NCI-H345 treated with DMSO at 0.1 percent for 48 hours (cell line): ENCODE results near the gene TALDO1.

Experiments used
- DNase-seq: peaks from one replicate; lab custom pipeline; 2025; ENCODE audit not compliant: unreplicated experiment; lab: John Stamatoyannopoulos, UW

Gene TALDO1

GRCh38 chr11:798093-798713 is 50.9 kb downstream of the TALDO1 start, which contains the start of gene SLC25A22:
TSS of gene SLC25A22 (minus strand) at chr11:798281. CDS start at chr11:795006, 3,275 bp downstream.
- peak; percentile 70 for DNase-seq

GRCh38 chr11:799641-800316 is 52.5 kb downstream of the TALDO1 start:
- DNase-seq, result no peak

GRCh38 chr11:800473-800872 is 53.2 kb downstream of the TALDO1 start:
- no peak for DNase-seq

GRCh38 chr11:801097-801780 is 54.0 kb downstream of the TALDO1 start:
- no peak for DNase-seq

- no peak for DNase-seq
Observed at GRCh38 chr11:802018-802617, 54.9 kb downstream of the TALDO1 start.

- no peak for DNase-seq
Observed at GRCh38 chr11:802693-803466, 55.6 kb downstream of the TALDO1 start.

- no peak for DNase-seq
Observed at GRCh38 chr11:803467-803742, 56.1 kb downstream of the TALDO1 start.

- peak; percentile 39 for DNase-seq
Observed at GRCh38 chr11:803770-804598, 56.7 kb downstream of the TALDO1 start.

GRCh38 chr11:804599-804964 is 57.3 kb downstream of the TALDO1 start:
- no peak for DNase-seq

GRCh38 chr11:808427-809286 is 61.4 kb downstream of the TALDO1 start:
- no peak for DNase-seq

- DNase-seq, result peak; percentile 93
Observed at GRCh38 chr11:809287-810039, 62.2 kb downstream of the TALDO1 start, which contains the start of gene RPLP2. TSS of gene RPLP2 (plus strand) at chr11:809967. CDS start at chr11:810235, 268 bp downstream.

- DNase-seq, result no peak
Observed at GRCh38 chr11:810040-810567, 62.8 kb downstream of the TALDO1 start.

- DNase-seq, result no peak
Observed at GRCh38 chr11:811446-812245, 64.4 kb downstream of the TALDO1 start.

GRCh38 chr11:812390-812789 is 65.1 kb downstream of the TALDO1 start:
- DNase-seq, result no peak

GRCh38 chr11:813072-813455 is 65.8 kb downstream of the TALDO1 start:
- no peak for DNase-seq

- no peak for DNase-seq
Observed at GRCh38 chr11:813456-814096, 66.3 kb downstream of the TALDO1 start.
